Sigmoid colon (tissue), 7 donors: Measurements from ENCODE around the gene DAB2IP. TPM values are rescaled to one million over a fixed set of nuclear protein-coding genes. Genes with fewer than 3 reads are reported as not detected.
"Not testable (repeated sequence)": the region's sequence is repeated elsewhere in the genome, so short reads cannot be mapped to it uniquely, and the experiment has no call there.

Source experiments
- DNase-seq: peaks from one replicate; pipeline ENCODE4 v3.0.0-alpha.2; 2019
- H3K27ac ChIP-seq, 4 donors: fragments of 200-600 bp; sonication (generic); one replicate each; pipeline ENCODE4 v1.5.1; 2016 to 2019; ENCODE audit warnings: mild to moderate bottlenecking in 1 of 4
- H3K27me3 ChIP-seq, 3 donors: fragments of 200-600 bp; sonication (generic); one replicate each; pipeline ENCODE4 v1.5.1; 2019; ENCODE audit warnings: mild to moderate bottlenecking in 1 of 3
- H3K36me3 ChIP-seq, 4 donors: fragments of 200-600 bp; sonication (generic); one replicate each; pipeline ENCODE4 v1.5.1; 2016 to 2019
- H3K4me1 ChIP-seq, 4 donors: fragments of 200-600 bp; sonication (generic); one replicate each; pipeline ENCODE4 v1.5.1; 2017 to 2019
- H3K4me3 ChIP-seq, 4 donors: fragments of 200-600 bp; sonication (generic); one replicate each; pipeline ENCODE4 v1.5.1; 2017 to 2019; ENCODE audit warnings: mild to moderate bottlenecking in 2 of 4, moderate library complexity in 1 of 4
- H3K9me3 ChIP-seq, 4 donors: fragments of 200-600 bp in 3 of 4; sonication (generic) in 3 of 4; one replicate each; pipeline versions ENCODE4 v1.5.1 to v1.6.1; 2013 to 2019
- EP300 ChIP-seq, 4 donors: sonication (generic); formaldehyde crosslinking; IDR thresholded peaks; one replicate each; pipeline ENCODE4 v1.6.1; 2017; ENCODE audit warnings: antibody characterized with exemption in 4 of 4
- POLR2A ChIP-seq, 2 donors: fragments of 450-650 bp; IDR thresholded peaks; one replicate each; pipeline ENCODE4 v1.6.1; 2016; ENCODE audit warnings: antibody characterized with exemption in 2 of 2, mild to moderate bottlenecking in 2 of 2, moderate library complexity in 2 of 2
- POLR2AphosphoS5 ChIP-seq, 4 donors: sonication (generic); formaldehyde crosslinking; IDR thresholded peaks; one replicate each; pipeline ENCODE4 v1.6.1; 2017; ENCODE audit warnings: antibody characterized with exemption in 4 of 4
- WGBS, 2 donors: extraction: QIAGEN DNeasy Blood & Tissue Kit; methylation state at CpG; one replicate each; pipeline ENCODE4 v1.1.7; 2013; 5-methylcytosine and 5-hydroxymethylcytosine counted together
- intact Hi-C: fragments of 100-400 bp; cut with DNase I; formaldehyde crosslinking; loops from one replicate; pipeline ENCODE4 v1.15.1; 2023
- polyA plus RNA-seq, 3 donors: library from polyadenylated mRNA; stranded (reverse); fragments of 200-250 nt; gene quantifications; one replicate each; pipeline ENCODE4 v1.2.3, GENCODE V29; 2013
- total RNA-seq, 4 donors: library from RNA; depleted of rRNA; stranded (reverse); fragments of >200 nt; gene quantifications; one replicate each; pipeline ENCODE4 v1.1.0, GENCODE V29; 2016
- TF ChIP-seq, protein P1 (sequence below), 4 experiments: fragments of 450-650 bp in 3 of 4; fragments of 200-600 bp in 1 of 4; IDR thresholded peaks; one replicate each; pipeline ENCODE4 v1.5.1; 2016 to 2019; ENCODE audit warnings: antibody characterized with exemption in 4 of 4, mild to moderate bottlenecking in 3 of 4, moderate library complexity in 2 of 4
- donor health status: healthy with polysubstance abuse.
- donor health status: Bipolar disorder and iron deficiency.
- donor health status: healthy.

DAB2IP gene
- total and polyA plus RNA-seq, 7 donors: 20.1 to 52.4 (median 34.7) TPM

DNA sequence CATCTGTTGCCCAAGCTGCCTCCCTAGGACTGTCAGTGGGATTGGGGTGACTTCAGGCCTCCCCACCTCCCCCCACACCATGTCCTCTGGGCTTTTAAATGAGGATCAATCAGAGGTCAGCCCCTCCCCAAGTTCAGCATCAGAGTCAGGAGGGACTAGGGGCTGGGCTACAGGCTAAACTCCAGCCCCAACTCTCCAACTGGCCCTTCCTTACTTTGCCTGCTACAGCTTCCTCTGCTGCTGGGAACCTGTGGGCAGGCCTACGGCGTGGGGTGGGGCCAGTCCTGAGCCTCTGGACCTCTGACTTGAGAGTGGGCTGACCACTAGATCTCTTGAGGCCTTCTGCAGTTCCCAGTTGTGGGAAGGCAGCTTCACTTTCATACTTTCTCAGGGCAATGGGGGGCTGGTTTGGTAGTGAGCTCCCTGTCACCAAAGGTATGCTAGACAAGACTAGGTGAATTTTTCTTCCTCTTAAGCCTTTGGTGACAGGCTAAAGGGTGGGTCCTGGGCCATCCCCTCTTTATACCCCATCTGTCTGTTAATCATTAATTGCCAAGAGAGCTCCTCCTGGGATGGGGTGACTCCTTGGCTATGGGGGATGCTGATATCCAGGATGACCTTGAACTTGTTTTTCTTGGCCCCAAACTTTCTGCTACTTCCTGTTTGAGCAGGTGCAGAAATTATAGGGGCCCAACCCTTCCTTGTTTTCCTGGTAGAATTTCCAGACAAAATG is 10.8 kb upstream of the DAB2IP start:
- Histone ChIP-seq H3K27me3 (no peaks in the 10 kb centered on the region), H3K4me1 (peaks cover 0 to 50% (median 49%) of the 10 kb centered on the region in 4 donors), H3K4me3 (no peak overlapping the region), H3K27ac (peak overlapping the region in 3 of 4 donors; percentile 40 to 69 (median 51)), H3K36me3 (no peaks in the 10 kb centered on the region), H3K9me3 (no peaks in the 10 kb centered on the region)
- no peak for DNase-seq
- intact Hi-C loops: loop anchor here (5.0 kb wide), 2 partner anchors 42 to 352 kb away; no protein-coding TSS in a partner anchor
- 14 to 56% methylated on average over 2 of the region's 2 CpGs for WGBS, 2 donors
- TF ChIP-seq EP300 (IDR thresholded peaks at IDR 0.05) (no peak), POLR2AphosphoS5 (IDR thresholded peaks at IDR 0.05) (no peak), POLR2A (IDR thresholded peaks at IDR 0.05) (no peak)
- TF ChIP-seq, protein P1, sequence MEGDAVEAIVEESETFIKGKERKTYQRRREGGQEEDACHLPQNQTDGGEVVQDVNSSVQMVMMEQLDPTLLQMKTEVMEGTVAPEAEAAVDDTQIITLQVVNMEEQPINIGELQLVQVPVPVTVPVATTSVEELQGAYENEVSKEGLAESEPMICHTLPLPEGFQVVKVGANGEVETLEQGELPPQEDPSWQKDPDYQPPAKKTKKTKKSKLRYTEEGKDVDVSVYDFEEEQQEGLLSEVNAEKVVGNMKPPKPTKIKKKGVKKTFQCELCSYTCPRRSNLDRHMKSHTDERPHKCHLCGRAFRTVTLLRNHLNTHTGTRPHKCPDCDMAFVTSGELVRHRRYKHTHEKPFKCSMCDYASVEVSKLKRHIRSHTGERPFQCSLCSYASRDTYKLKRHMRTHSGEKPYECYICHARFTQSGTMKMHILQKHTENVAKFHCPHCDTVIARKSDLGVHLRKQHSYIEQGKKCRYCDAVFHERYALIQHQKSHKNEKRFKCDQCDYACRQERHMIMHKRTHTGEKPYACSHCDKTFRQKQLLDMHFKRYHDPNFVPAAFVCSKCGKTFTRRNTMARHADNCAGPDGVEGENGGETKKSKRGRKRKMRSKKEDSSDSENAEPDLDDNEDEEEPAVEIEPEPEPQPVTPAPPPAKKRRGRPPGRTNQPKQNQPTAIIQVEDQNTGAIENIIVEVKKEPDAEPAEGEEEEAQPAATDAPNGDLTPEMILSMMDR (IDR thresholded peaks at IDR 0.05): no peak

DNA sequence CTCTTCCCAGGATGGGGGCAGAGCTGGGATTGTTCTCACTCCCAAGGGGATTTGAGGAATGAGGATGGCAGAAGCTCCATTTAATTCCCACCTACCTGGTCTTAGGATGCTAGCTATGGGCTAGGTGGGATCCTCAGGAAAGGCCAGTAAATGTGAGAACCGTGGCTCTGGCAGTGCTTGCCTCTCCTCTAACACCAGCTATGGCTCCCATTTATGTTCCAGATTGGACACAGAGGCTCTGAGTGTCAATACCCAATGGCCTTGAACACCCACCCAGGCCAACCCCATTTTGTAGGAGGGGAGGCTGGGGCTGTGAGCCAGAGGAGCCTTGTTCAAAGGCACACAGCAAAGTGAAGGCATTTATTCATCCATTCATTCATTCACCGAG is 10.2 kb upstream of the DAB2IP start:
- no peaks in the 10 kb centered on the region for H3K9me3 ChIP-seq
- H3K36me3 ChIP-seq: no peaks in the 10 kb centered on the region
- H3K27me3 ChIP-seq: no peaks in the 10 kb centered on the region
- intact Hi-C loops: loop anchor here (5.0 kb wide), 2 partner anchors 41 to 351 kb away; no protein-coding TSS in a partner anchor
- TF ChIP-seq POLR2A (IDR thresholded peaks at IDR 0.05) (no peak), POLR2AphosphoS5 (IDR thresholded peaks at IDR 0.05) (no peak)
- TF ChIP-seq, protein P1 (IDR thresholded peaks at IDR 0.05): no peak
- H3K4me1 ChIP-seq: peaks cover 0 to 45% (median 44%) of the 10 kb centered on the region in 4 donors
- H3K27ac ChIP-seq: peak overlapping the region in 2 of 4 donors; percentile 51 to 69
- DNase-seq: no peak
- H3K4me3 ChIP-seq: no peak overlapping the region
- 45 to 78% methylated on average over 2 of the region's 2 CpGs for WGBS, 2 donors

DNA sequence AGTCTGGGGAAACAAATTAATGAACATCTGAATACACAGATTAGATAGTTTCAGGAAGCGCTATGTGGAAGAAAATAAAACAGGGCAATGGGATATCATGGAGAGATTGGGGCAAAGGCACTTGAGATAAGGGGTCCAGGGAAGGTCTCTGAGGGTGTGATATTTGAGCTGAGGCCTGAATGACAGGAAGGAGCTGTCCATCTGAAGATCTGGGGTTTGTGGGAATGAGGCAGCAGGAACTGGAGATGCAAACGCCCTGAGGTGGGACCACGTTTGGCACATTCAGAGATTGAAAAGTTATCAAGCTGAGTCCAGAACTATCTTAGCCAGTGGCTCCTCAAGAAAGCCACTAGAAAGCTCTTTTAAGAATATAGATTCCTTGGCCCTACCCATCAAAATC is 8.7 kb upstream of the DAB2IP start:
- Histone ChIP-seq H3K27ac (no peak overlapping the region), H3K4me1 (peaks cover 0 to 29% (median 28%) of the 10 kb centered on the region in 4 donors), H3K4me3 (no peak overlapping the region), H3K27me3 (no peaks in the 10 kb centered on the region), H3K9me3 (no peaks in the 10 kb centered on the region), H3K36me3 (no peaks in the 10 kb centered on the region)
- TF ChIP-seq POLR2AphosphoS5 (IDR thresholded peaks at IDR 0.05) (no peak), EP300 (IDR thresholded peaks at IDR 0.05) (no peak), POLR2A (IDR thresholded peaks at IDR 0.05) (no peak)
- TF ChIP-seq, protein P1 (IDR thresholded peaks at IDR 0.05): no peak
- 80 to 89% methylated on average over 3 of the region's 3 CpGs for WGBS, 2 donors
- no peak for DNase-seq
- intact Hi-C loops: loop anchor here (5.0 kb wide), 2 partner anchors 40 to 350 kb away; no protein-coding TSS in a partner anchor

DNA sequence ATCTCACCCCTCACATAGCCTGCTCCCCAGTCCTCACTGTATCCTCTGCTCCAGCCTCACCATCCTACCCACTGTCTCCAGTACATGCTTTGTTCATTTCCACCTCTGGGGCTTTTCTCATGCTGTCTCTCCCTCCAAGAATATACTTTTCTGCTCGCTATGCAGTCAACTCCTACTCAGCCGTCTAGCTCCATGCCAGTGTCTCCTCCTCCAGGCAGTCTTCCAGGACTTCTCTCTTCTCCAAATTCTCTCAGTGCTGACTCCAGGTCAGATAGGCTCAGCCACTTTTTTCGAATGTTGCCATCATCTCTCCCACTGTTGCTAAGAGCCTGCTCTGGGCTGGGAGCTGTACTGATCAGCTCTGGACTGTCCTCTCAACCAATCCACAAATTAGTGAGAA is 8.0 kb upstream of the DAB2IP start:
- Histone ChIP-seq H3K4me1 (peaks cover 0 to 23% (median 21%) of the 10 kb centered on the region in 4 donors), H3K36me3 (no peaks in the 10 kb centered on the region), H3K4me3 (no peak overlapping the region), H3K9me3 (no peaks in the 10 kb centered on the region), H3K27me3 (no peaks in the 10 kb centered on the region), H3K27ac (no peak overlapping the region)
- TF ChIP-seq, protein P1 (IDR thresholded peaks at IDR 0.05): no peak
- TF ChIP-seq EP300 (IDR thresholded peaks at IDR 0.05): no peak
- TF ChIP-seq POLR2A (IDR thresholded peaks at IDR 0.05): no peak
- TF ChIP-seq POLR2AphosphoS5 (IDR thresholded peaks at IDR 0.05): no peak
- no peak for DNase-seq
- WGBS, 2 donors: 91 to 92% methylated on average over 3 of the region's 3 CpGs
- intact Hi-C loops: loop anchor here (5.0 kb wide), 2 partner anchors 39 to 349 kb away; no protein-coding TSS in a partner anchor

DNA sequence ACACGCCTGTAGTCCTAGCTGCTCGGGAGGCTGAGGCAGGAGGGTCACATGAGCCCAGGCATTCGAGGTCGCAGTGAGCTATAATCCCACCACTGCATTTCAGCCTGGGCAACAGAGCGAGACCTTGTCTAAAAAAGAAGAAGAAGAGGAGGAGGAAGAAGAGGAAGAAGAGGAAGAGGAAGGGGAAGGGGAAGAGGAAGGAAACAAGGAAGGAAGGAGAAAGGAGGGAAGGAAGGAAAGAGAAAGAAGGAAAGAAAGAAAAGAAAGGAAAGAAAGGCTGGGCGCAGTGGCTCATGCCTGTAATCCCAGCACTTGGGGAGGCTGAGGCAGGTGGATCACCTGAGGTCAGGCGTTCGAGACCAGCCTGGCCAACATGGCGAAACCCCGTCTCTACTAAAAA is 7.4 kb upstream of the DAB2IP start:
- not testable (repeated sequence) for H3K27ac ChIP-seq, H3K4me3 ChIP-seq, DNase-seq, H3K27me3 ChIP-seq, H3K9me3 ChIP-seq, H3K36me3 ChIP-seq
- intact Hi-C loops: loop anchor here (5.0 kb wide), 2 partner anchors 38 to 348 kb away; no protein-coding TSS in a partner anchor
- WGBS, 2 donors: 90 to 91% methylated on average over 10 of the region's 10 CpGs
- H3K4me1 ChIP-seq: peaks cover 0 to 25% (median 20%) of the 10 kb centered on the region in 4 donors
